ENCODE data around the gene APH1A.
A peak's percentile ranks its signal among the peaks of the same experiment; 100 is the strongest.

The APH1A gene

GRCh38 chr1:150282558-150282958 is 13.7 kb upstream of the APH1A start:
- H3K4me3 ChIP-seq (ENCODE audit: low read depth, low read length, poor library complexity, severe bottlenecking) = no peak overlapping the region
- no peaks in the 10 kb centered on the region for H4K20me1 ChIP-seq (ENCODE audit: insufficient read depth, low read length)
- no peaks in the 10 kb centered on the region for H3K9me3 ChIP-seq (ENCODE audit: low read length)
- H3K36me3 ChIP-seq (ENCODE audit: insufficient read depth, low read length) = no peaks in the 10 kb centered on the region
- H3K4me2 ChIP-seq (ENCODE audit: low read length) = no peak overlapping the region
- H3K4me1 ChIP-seq (ENCODE audit: insufficient read depth, low read length, severe bottlenecking) = peaks cover 11% of the 10 kb centered on the region
- no peaks in the 10 kb centered on the region for H3K79me2 ChIP-seq (ENCODE audit: insufficient read depth, low read length)
- H2AFZ ChIP-seq (ENCODE audit: low read length) = no peak overlapping the region
- no peak overlapping the region for H3K27ac ChIP-seq (ENCODE audit: low read depth, low read length, poor library complexity, severe bottlenecking)
- no peaks in the 10 kb centered on the region for H3K9me2 ChIP-seq (ENCODE audit: low read depth, low read length)
- H3K9ac ChIP-seq (ENCODE audit: low read length) = no peak overlapping the region
- H3F3A ChIP-seq (ENCODE audit: insufficient read depth, low read length) = no peaks in the 10 kb centered on the region
- peaks cover 3% of the 10 kb centered on the region; the same call in 1 of the 2 replicates for H3K27me3 ChIP-seq (ENCODE audit: insufficient read depth, low read length)
- TF ChIP-seq CTCF (IDR thresholded peaks at IDR 0.05; ENCODE audit: low read length) (no peak), EZH2 (IDR thresholded peaks at IDR 0.05; ENCODE audit: borderline replicate concordance, low read length) (no peak)

GRCh38 chr1:150281758-150282557 is 13.1 kb upstream of the APH1A start, which contains the start of gene CIART:
TSS of gene CIART (plus strand) at chr1:150282554. CDS start at chr1:150283268, 714 bp downstream.
- peak within 1 kb of the TSS; percentile 49; the same call in 1 of the 2 replicates for H3K4me2 ChIP-seq (ENCODE audit: low read length)

GRCh38 chr1:150281221-150281757 is 12.5 kb upstream of the APH1A start:
- TF ChIP-seq EZH2 (IDR thresholded peaks at IDR 0.05; ENCODE audit: borderline replicate concordance, low read length) (no peak), CTCF (IDR thresholded peaks at IDR 0.05; ENCODE audit: low read length) (peak; percentile 77)
- peaks cover 11% of the 10 kb centered on the region for H3K4me1 ChIP-seq (ENCODE audit: insufficient read depth, low read length, severe bottlenecking)
- H3K9me3 ChIP-seq (ENCODE audit: low read length) = no peaks in the 10 kb centered on the region
- peak overlapping the region; percentile 33 for H3K4me3 ChIP-seq (ENCODE audit: low read depth, low read length, poor library complexity, severe bottlenecking)
- peak overlapping the region; percentile 27; the same call in 1 of the 2 replicates for H3K9ac ChIP-seq (ENCODE audit: low read length)
- peaks cover 3% of the 10 kb centered on the region; the same call in 1 of the 2 replicates for H3K27me3 ChIP-seq (ENCODE audit: insufficient read depth, low read length)
- no peaks in the 10 kb centered on the region for H4K20me1 ChIP-seq (ENCODE audit: insufficient read depth, low read length)
- H3F3A ChIP-seq (ENCODE audit: insufficient read depth, low read length) = no peaks in the 10 kb centered on the region
- H3K4me2 ChIP-seq (ENCODE audit: low read length) = peak overlapping the region; percentile 49; the same call in 1 of the 2 replicates
- H2AFZ ChIP-seq (ENCODE audit: low read length) = no peak overlapping the region
- H3K79me2 ChIP-seq (ENCODE audit: insufficient read depth, low read length) = no peaks in the 10 kb centered on the region
- no peak overlapping the region for H3K27ac ChIP-seq (ENCODE audit: low read depth, low read length, poor library complexity, severe bottlenecking)
- H3K9me2 ChIP-seq (ENCODE audit: low read depth, low read length) = no peaks in the 10 kb centered on the region
- no peaks in the 10 kb centered on the region for H3K36me3 ChIP-seq (ENCODE audit: insufficient read depth, low read length)

More at GRCh38 chr1:150281758-150282557, 13.1 kb upstream of the APH1A start, which contains the start of gene CIART:
- no peak within 1 kb of the TSS for H3K27ac ChIP-seq (ENCODE audit: low read depth, low read length, poor library complexity, severe bottlenecking)
- no peaks in the 10 kb centered on the region for H3K36me3 ChIP-seq (ENCODE audit: insufficient read depth, low read length)
- no peaks in the 10 kb centered on the region for H3K9me3 ChIP-seq (ENCODE audit: low read length)
- H3K27me3 ChIP-seq (ENCODE audit: insufficient read depth, low read length) = peaks cover 3% of the 10 kb centered on the region; the same call in 1 of the 2 replicates
- H3K4me3 ChIP-seq (ENCODE audit: low read depth, low read length, poor library complexity, severe bottlenecking) = peak within 1 kb of the TSS; percentile 33
- no peaks in the 10 kb centered on the region for H4K20me1 ChIP-seq (ENCODE audit: insufficient read depth, low read length)
- no peak within 1 kb of the TSS for H2AFZ ChIP-seq (ENCODE audit: low read length)
- H3K4me1 ChIP-seq (ENCODE audit: insufficient read depth, low read length, severe bottlenecking) = peaks cover 11% of the 10 kb centered on the region
- H3K9ac ChIP-seq (ENCODE audit: low read length) = peak within 1 kb of the TSS; percentile 27; the same call in 1 of the 2 replicates
- H3K9me2 ChIP-seq (ENCODE audit: low read depth, low read length) = no peaks in the 10 kb centered on the region
- no peak for TF ChIP-seq CTCF (IDR thresholded peaks at IDR 0.05; ENCODE audit: low read length)
- no peak for TF ChIP-seq EZH2 (IDR thresholded peaks at IDR 0.05; ENCODE audit: borderline replicate concordance, low read length)
- H3K79me2 ChIP-seq (ENCODE audit: insufficient read depth, low read length) = no peaks in the 10 kb centered on the region
- H3F3A ChIP-seq (ENCODE audit: insufficient read depth, low read length) = no peaks in the 10 kb centered on the region

Measured in OCI-LY1 (cell line).